Measurements from ENCODE around the gene ZC3HAV1. TPM values are rescaled to one million over a fixed set of nuclear protein-coding genes. Genes with fewer than 3 reads are reported as not detected.

ZC3HAV1 gene
- total and polyA plus RNA-seq, 9 of the 15 experiments (the other 6 are each of a cell fraction or from before 2014, with no cell fraction given): 11.9 to 40.5 (median 23.9) TPM

DNA sequence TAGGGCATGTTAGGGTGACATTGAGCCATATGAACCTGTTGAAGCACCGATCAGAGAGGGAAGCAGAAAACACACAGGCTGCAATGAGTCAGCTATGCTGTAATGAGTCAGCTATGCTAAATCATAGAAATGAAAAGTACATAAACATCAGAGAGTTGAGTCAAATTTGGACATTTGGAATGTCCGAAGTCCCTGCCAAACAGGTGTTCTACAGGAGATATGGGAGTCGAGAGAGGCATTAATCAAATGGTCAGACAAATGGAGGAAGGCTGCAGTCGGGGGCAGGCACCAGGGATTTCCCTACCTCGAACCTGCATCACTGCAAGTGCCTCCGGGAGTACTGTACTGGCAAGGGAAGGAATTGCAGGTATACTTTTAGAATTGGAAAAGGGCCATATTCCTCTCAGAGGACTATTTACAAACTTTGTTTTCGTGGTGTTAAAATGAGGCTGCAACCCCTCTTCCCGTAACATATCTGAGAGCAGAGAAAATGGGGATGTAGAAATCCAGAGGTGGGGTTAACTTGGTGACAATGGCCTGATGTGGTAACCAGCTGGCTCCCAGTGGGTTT lies 8.8 kb upstream of the ZC3HAV1 start (continued):
- TF ChIP-seq, protein P1, sequence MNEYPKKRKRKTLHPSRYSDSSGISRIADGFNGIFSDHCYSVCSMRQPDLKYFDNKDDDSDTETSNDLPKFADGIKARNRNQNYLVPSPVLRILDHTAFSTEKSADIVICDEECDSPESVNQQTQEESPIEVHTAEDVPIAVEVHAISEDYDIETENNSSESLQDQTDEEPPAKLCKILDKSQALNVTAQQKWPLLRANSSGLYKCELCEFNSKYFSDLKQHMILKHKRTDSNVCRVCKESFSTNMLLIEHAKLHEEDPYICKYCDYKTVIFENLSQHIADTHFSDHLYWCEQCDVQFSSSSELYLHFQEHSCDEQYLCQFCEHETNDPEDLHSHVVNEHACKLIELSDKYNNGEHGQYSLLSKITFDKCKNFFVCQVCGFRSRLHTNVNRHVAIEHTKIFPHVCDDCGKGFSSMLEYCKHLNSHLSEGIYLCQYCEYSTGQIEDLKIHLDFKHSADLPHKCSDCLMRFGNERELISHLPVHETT (CRISPR knock-in tag; conservative IDR thresholded peaks at IDR 0.05 in 1 of 2, IDR thresholded peaks at IDR 0.05 in 1 of 2): no peak
- TF ChIP-seq MED1 (CRISPR knock-in tag; IDR thresholded peaks at IDR 0.05; ENCODE audit: borderline replicate concordance) (no peak), ZNF445 (CRISPR knock-in tag; IDR thresholded peaks at IDR 0.05; ENCODE audit: low read depth) (no peak), ZBED1 (IDR thresholded peaks at IDR 0.05) (no peak), KLF16 (IDR thresholded peaks at IDR 0.05) (peak; percentile 62; the same call in 1 of the 2 replicates), ZNF583 (CRISPR knock-in tag; IDR thresholded peaks at IDR 0.05) (no peak), TBL1XR1 (IDR thresholded peaks at IDR 0.05; ENCODE audit: low read length in 2 of 2) (peak; percentile 67 to 90; a peak in 2 of 4 replicates), MYC (IDR thresholded peaks at IDR 0.05; ENCODE audit: low read depth, low read length) (no peak; the same call in 1 of the 2 replicates), MYC (CRISPR knock-in tag; IDR thresholded peaks at IDR 0.05; ENCODE audit: borderline replicate concordance, low read depth) (no peak; the same call in 1 of the 2 replicates), GATAD2B (IDR thresholded peaks at IDR 0.05; ENCODE audit: borderline replicate concordance) (no peak), NFXL1 (CRISPR knock-in tag; IDR thresholded peaks at IDR 0.05) (no peak), RNF2 (IDR thresholded peaks at IDR 0.05) (peak; percentile 30; the same call in 1 of the 2 replicates), CHD4 (IDR thresholded peaks at IDR 0.05; ENCODE audit: insufficient read depth, insufficient replicate concordance, low read depth, low read length, poor library complexity, severe bottlenecking) (no peak)
- TF ChIP-seq, protein P2, sequence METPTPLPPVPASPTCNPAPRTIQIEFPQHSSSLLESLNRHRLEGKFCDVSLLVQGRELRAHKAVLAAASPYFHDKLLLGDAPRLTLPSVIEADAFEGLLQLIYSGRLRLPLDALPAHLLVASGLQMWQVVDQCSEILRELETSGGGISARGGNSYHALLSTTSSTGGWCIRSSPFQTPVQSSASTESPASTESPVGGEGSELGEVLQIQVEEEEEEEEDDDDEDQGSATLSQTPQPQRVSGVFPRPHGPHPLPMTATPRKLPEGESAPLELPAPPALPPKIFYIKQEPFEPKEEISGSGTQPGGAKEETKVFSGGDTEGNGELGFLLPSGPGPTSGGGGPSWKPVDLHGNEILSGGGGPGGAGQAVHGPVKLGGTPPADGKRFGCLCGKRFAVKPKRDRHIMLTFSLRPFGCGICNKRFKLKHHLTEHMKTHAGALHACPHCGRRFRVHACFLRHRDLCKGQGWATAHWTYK (CRISPR knock-in tag; IDR thresholded peaks at IDR 0.05): no peak
- TF ChIP-seq, protein P3, sequence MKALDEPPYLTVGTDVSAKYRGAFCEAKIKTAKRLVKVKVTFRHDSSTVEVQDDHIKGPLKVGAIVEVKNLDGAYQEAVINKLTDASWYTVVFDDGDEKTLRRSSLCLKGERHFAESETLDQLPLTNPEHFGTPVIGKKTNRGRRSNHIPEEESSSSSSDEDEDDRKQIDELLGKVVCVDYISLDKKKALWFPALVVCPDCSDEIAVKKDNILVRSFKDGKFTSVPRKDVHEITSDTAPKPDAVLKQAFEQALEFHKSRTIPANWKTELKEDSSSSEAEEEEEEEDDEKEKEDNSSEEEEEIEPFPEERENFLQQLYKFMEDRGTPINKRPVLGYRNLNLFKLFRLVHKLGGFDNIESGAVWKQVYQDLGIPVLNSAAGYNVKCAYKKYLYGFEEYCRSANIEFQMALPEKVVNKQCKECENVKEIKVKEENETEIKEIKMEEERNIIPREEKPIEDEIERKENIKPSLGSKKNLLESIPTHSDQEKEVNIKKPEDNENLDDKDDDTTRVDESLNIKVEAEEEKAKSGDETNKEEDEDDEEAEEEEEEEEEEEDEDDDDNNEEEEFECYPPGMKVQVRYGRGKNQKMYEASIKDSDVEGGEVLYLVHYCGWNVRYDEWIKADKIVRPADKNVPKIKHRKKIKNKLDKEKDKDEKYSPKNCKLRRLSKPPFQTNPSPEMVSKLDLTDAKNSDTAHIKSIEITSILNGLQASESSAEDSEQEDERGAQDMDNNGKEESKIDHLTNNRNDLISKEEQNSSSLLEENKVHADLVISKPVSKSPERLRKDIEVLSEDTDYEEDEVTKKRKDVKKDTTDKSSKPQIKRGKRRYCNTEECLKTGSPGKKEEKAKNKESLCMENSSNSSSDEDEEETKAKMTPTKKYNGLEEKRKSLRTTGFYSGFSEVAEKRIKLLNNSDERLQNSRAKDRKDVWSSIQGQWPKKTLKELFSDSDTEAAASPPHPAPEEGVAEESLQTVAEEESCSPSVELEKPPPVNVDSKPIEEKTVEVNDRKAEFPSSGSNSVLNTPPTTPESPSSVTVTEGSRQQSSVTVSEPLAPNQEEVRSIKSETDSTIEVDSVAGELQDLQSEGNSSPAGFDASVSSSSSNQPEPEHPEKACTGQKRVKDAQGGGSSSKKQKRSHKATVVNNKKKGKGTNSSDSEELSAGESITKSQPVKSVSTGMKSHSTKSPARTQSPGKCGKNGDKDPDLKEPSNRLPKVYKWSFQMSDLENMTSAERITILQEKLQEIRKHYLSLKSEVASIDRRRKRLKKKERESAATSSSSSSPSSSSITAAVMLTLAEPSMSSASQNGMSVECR (CRISPR knock-in tag; IDR thresholded peaks at IDR 0.05): no peak
- TF ChIP-seq, protein P4, sequence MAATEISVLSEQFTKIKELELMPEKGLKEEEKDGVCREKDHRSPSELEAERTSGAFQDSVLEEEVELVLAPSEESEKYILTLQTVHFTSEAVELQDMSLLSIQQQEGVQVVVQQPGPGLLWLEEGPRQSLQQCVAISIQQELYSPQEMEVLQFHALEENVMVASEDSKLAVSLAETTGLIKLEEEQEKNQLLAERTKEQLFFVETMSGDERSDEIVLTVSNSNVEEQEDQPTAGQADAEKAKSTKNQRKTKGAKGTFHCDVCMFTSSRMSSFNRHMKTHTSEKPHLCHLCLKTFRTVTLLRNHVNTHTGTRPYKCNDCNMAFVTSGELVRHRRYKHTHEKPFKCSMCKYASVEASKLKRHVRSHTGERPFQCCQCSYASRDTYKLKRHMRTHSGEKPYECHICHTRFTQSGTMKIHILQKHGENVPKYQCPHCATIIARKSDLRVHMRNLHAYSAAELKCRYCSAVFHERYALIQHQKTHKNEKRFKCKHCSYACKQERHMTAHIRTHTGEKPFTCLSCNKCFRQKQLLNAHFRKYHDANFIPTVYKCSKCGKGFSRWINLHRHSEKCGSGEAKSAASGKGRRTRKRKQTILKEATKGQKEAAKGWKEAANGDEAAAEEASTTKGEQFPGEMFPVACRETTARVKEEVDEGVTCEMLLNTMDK (IDR thresholded peaks at IDR 0.05; ENCODE audit: borderline replicate concordance, insufficient read depth, low read depth, low read length, poor library complexity, severe bottlenecking): no peak
- TF ChIP-seq, protein P5, sequence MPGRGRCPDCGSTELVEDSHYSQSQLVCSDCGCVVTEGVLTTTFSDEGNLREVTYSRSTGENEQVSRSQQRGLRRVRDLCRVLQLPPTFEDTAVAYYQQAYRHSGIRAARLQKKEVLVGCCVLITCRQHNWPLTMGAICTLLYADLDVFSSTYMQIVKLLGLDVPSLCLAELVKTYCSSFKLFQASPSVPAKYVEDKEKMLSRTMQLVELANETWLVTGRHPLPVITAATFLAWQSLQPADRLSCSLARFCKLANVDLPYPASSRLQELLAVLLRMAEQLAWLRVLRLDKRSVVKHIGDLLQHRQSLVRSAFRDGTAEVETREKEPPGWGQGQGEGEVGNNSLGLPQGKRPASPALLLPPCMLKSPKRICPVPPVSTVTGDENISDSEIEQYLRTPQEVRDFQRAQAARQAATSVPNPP (IDR thresholded peaks at IDR 0.05; ENCODE audit: borderline replicate concordance, insufficient read depth, insufficient read length): no peak

Measured in K562 (cell line).